ENCODE data around the gene CENPI. TPM values are rescaled to one million over a fixed set of nuclear protein-coding genes. Genes with fewer than 3 reads are reported as not detected.

CENPI gene
- total RNA-seq, 1 experiment from 2014 or later: 34.7 TPM

DNA sequence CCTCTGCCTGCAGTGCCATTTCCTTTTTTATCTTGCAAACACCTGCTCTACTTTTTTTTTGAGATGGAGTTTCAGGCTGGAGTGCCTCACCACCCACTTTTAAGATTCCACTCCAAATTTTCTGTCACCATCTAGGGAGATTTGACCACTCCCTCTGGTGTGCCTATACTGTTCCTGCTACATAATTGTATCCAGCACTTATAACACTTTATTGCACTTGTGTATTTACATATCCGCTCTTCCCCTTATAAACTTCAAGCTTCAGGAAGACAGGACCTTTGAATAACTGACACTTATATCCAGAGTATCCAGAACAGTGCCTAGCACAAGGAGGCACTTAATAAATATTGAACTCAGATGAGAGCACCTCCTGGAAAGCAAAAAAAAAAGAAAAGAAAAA is 6.2 kb upstream of the CENPI start:
- CTCF ChIA-PET: no interaction called here
- Histone ChIP-seq H3K27me3 (ENCODE audit: low read length) (no peaks in the 10 kb centered on the region), H3K4me3 (ENCODE audit: low read length) (no peak overlapping the region), H3K9me2 (replicated peaks; ENCODE audit: low read length) (no peaks in the 10 kb centered on the region), H3K4me1 (ENCODE audit: insufficient read depth, low read length) (peaks cover under 1% of the 10 kb centered on the region; the same call in 1 of the 2 replicates), H3K4me2 (ENCODE audit: low read length) (no peak overlapping the region), H3K9ac (ENCODE audit: low read length) (no peak overlapping the region), H3F3A (ENCODE audit: low read length, unreplicated experiment) (no peaks in the 10 kb centered on the region), H3K79me2 (ENCODE audit: low read length) (no peaks in the 10 kb centered on the region), H3K27ac (ENCODE audit: low read length) (no peak overlapping the region), H4K20me1 (ENCODE audit: low read length) (no peaks in the 10 kb centered on the region), H2AFZ (ENCODE audit: low read length) (no peak overlapping the region), H3K9me3 (ENCODE audit: low read length) (no peaks in the 10 kb centered on the region), H3K36me3 (ENCODE audit: low read depth, low read length) (no peaks in the 10 kb centered on the region)
- ATAC-seq: no peak
- no peak for DNase-seq
- intact Hi-C loops (cut with micrococcal nuclease): no loop called here
- TF ChIP-seq, protein P1, sequence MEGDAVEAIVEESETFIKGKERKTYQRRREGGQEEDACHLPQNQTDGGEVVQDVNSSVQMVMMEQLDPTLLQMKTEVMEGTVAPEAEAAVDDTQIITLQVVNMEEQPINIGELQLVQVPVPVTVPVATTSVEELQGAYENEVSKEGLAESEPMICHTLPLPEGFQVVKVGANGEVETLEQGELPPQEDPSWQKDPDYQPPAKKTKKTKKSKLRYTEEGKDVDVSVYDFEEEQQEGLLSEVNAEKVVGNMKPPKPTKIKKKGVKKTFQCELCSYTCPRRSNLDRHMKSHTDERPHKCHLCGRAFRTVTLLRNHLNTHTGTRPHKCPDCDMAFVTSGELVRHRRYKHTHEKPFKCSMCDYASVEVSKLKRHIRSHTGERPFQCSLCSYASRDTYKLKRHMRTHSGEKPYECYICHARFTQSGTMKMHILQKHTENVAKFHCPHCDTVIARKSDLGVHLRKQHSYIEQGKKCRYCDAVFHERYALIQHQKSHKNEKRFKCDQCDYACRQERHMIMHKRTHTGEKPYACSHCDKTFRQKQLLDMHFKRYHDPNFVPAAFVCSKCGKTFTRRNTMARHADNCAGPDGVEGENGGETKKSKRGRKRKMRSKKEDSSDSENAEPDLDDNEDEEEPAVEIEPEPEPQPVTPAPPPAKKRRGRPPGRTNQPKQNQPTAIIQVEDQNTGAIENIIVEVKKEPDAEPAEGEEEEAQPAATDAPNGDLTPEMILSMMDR (conservative IDR thresholded peaks at IDR 0.05; ENCODE audit: low read depth, low read length): no peak
- TF ChIP-seq EZH2 (IDR thresholded peaks at IDR 0.05; ENCODE audit: low read length, unreplicated experiment): no peak
- no peak for TF ChIP-seq EZH2phosphoT487 (IDR thresholded peaks at IDR 0.05; ENCODE audit: borderline replicate concordance, low read length)
- BruUV-seq (replicated peaks): no TSS peak
- POLR2A ChIA-PET (ENCODE audit: unreplicated experiment): no interaction called here

DNA sequence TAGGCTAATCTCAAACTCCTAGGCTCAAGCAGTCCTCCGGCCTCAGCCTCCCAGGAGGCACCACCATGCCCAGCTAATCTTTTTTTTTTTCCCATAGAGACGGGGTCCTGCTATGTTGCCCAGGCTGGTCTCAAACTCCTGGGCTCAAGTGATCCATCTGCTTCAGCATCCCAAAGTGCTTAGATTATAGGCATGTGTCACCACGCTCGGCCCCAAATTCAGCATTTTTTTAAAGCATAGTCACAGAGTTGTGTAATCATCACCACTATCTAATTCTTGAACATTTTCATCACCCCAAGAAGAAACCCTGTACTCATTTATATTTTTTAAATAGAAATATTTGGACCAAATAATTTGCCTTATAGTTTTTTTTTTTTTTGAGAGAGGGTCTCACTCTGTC is 10.3 kb downstream of the CENPI start:
- no peak overlapping the region for H3K9ac ChIP-seq (ENCODE audit: low read length)
- intact Hi-C loops (cut with micrococcal nuclease): no loop called here
- no peaks in the 10 kb centered on the region for H3K4me1 ChIP-seq (ENCODE audit: insufficient read depth, low read length)
- no peak for TF ChIP-seq EZH2 (IDR thresholded peaks at IDR 0.05; ENCODE audit: low read length, unreplicated experiment)
- TF ChIP-seq, protein P1 (conservative IDR thresholded peaks at IDR 0.05; ENCODE audit: low read depth, low read length): no peak
- TF ChIP-seq EZH2phosphoT487 (IDR thresholded peaks at IDR 0.05; ENCODE audit: borderline replicate concordance, low read length): no peak
- no peak for ATAC-seq
- no peaks in the 10 kb centered on the region for H4K20me1 ChIP-seq (ENCODE audit: low read length)
- H3F3A ChIP-seq (ENCODE audit: low read length, unreplicated experiment): no peaks in the 10 kb centered on the region
- BruUV-seq (replicated peaks): no TSS peak
- ChIA-PET POLR2A (ENCODE audit: unreplicated experiment) (no interaction called here), CTCF (no interaction called here)
- H3K4me2 ChIP-seq (ENCODE audit: low read length): no peak overlapping the region
- H2AFZ ChIP-seq (ENCODE audit: low read length): no peak overlapping the region
- no peak overlapping the region for H3K27ac ChIP-seq (ENCODE audit: low read length)
- no peak overlapping the region for H3K4me3 ChIP-seq (ENCODE audit: low read length)
- peaks cover 3% of the 10 kb centered on the region; the same call in 1 of the 2 replicates for H3K36me3 ChIP-seq (ENCODE audit: low read depth, low read length)
- DNase-seq: no peak
- H3K27me3 ChIP-seq (ENCODE audit: low read length): no peaks in the 10 kb centered on the region
- no peaks in the 10 kb centered on the region for H3K79me2 ChIP-seq (ENCODE audit: low read length)
- H3K9me2 ChIP-seq (replicated peaks; ENCODE audit: low read length): no peaks in the 10 kb centered on the region
- no peaks in the 10 kb centered on the region for H3K9me3 ChIP-seq (ENCODE audit: low read length)

DNA sequence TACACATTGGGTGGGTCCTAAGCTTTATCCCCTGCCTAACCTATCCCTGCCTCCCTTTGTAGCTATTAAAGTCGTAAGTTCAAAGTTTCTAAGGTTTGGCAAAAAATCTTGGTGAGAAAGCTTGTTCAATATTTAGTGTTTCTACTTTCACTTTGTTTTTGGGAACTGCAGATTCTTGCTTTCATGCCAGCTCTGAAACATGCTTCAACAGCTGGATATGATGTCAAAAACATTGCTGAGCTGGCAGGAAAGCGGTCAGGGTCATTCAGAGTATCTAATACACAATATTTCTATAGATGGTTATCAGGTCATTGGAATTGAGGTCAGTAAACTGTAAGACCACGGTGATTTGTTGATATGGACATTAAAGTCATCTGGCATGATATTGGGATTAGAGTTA is 19.7 kb downstream of the CENPI start:
- Histone ChIP-seq H3K9ac (ENCODE audit: low read length) (no peak overlapping the region), H2AFZ (ENCODE audit: low read length) (no peak overlapping the region), H3K4me2 (ENCODE audit: low read length) (no peak overlapping the region), H3K27me3 (ENCODE audit: low read length) (no peaks in the 10 kb centered on the region), H3K4me3 (ENCODE audit: low read length) (no peak overlapping the region), H3K4me1 (ENCODE audit: insufficient read depth, low read length) (no peaks in the 10 kb centered on the region), H3F3A (ENCODE audit: low read length, unreplicated experiment) (no peaks in the 10 kb centered on the region), H3K9me3 (ENCODE audit: low read length) (no peaks in the 10 kb centered on the region), H3K36me3 (ENCODE audit: low read depth, low read length) (peaks cover 8% of the 10 kb centered on the region), H3K79me2 (ENCODE audit: low read length) (no peaks in the 10 kb centered on the region), H4K20me1 (ENCODE audit: low read length) (no peaks in the 10 kb centered on the region), H3K9me2 (replicated peaks; ENCODE audit: low read length) (no peaks in the 10 kb centered on the region), H3K27ac (ENCODE audit: low read length) (no peak overlapping the region)
- no TSS peak for BruUV-seq (replicated peaks)
- intact Hi-C loops (cut with micrococcal nuclease): no loop called here
- TF ChIP-seq, protein P1 (conservative IDR thresholded peaks at IDR 0.05; ENCODE audit: low read depth, low read length): no peak
- TF ChIP-seq EZH2phosphoT487 (IDR thresholded peaks at IDR 0.05; ENCODE audit: borderline replicate concordance, low read length) (no peak), EZH2 (IDR thresholded peaks at IDR 0.05; ENCODE audit: low read length, unreplicated experiment) (no peak)
- ChIA-PET CTCF (no interaction called here), POLR2A (ENCODE audit: unreplicated experiment) (no interaction called here)
- ATAC-seq (no peak), DNase-seq (no peak)

All from PC-3 (cell line).